Neural crest cell (in vitro differentiated cells): ENCODE data around the gene SPR. TPM values are rescaled to one million over a fixed set of nuclear protein-coding genes. Genes with fewer than 3 reads are reported as not detected.

ENCODE experiments used
- DNase-seq: peaks from one replicate; pipeline ENCODE4 v3.0.0; 2021; ENCODE audit warnings: low read depth, mixed read lengths, low spot score
- H3K27ac Mint-ChIP-seq: one replicate; pipeline ENCODE4 v1.8.0; 2021; ENCODE audit warnings: mild to moderate bottlenecking, mixed read lengths; ENCODE audit not compliant: unreplicated experiment
- H3K27me3 Mint-ChIP-seq: 2 replicates; pipeline ENCODE4 v1.8.0; 2021; ENCODE audit warnings: low read depth, mild to moderate bottlenecking, mixed read lengths
- H3K36me3 Mint-ChIP-seq: 2 replicates; pipeline ENCODE4 v1.8.0; 2021; ENCODE audit warnings: low read depth, mild to moderate bottlenecking, mixed read lengths
- H3K4me1 Mint-ChIP-seq: 2 replicates; pipeline ENCODE4 v1.8.0; 2021; ENCODE audit warnings: mixed read lengths
- H3K4me3 Mint-ChIP-seq: one replicate; pipeline ENCODE4 v1.8.0; 2021; ENCODE audit warnings: mild to moderate bottlenecking, mixed read lengths
- H3K9me3 Mint-ChIP-seq: 2 replicates; pipeline ENCODE4 v1.8.0; 2021; ENCODE audit warnings: mixed read lengths
- total RNA-seq: library from RNA; stranded (reverse); gene quantifications from 2 replicates; pipeline ENCODE4 v1.2.1, GENCODE V29; 2021
- TF ChIP-seq, protein P1 (sequence below): fragments of 200-600 bp; sonication (generic); conservative IDR thresholded peaks from 2 replicates; pipeline ENCODE4 v1.5.0; 2021; ENCODE audit warnings: antibody characterized with exemption, mild to moderate bottlenecking

Gene SPR
- total RNA-seq, 1 donor from 2014 or later = 6.3 TPM

GRCh38 chr2:72917877-72918553 is 30.8 kb downstream of the SPR start:
- no peaks in the 10 kb centered on the region for H3K36me3 Mint-ChIP-seq
- no peaks in the 10 kb centered on the region for H3K9me3 Mint-ChIP-seq
- H3K27me3 Mint-ChIP-seq = peaks cover 41% of the 10 kb centered on the region
- TF ChIP-seq, protein P1, sequence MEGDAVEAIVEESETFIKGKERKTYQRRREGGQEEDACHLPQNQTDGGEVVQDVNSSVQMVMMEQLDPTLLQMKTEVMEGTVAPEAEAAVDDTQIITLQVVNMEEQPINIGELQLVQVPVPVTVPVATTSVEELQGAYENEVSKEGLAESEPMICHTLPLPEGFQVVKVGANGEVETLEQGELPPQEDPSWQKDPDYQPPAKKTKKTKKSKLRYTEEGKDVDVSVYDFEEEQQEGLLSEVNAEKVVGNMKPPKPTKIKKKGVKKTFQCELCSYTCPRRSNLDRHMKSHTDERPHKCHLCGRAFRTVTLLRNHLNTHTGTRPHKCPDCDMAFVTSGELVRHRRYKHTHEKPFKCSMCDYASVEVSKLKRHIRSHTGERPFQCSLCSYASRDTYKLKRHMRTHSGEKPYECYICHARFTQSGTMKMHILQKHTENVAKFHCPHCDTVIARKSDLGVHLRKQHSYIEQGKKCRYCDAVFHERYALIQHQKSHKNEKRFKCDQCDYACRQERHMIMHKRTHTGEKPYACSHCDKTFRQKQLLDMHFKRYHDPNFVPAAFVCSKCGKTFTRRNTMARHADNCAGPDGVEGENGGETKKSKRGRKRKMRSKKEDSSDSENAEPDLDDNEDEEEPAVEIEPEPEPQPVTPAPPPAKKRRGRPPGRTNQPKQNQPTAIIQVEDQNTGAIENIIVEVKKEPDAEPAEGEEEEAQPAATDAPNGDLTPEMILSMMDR = no peak
- no peak overlapping the region for H3K4me3 Mint-ChIP-seq
- peaks cover 9% of the 10 kb centered on the region for H3K4me1 Mint-ChIP-seq
- no peak for DNase-seq
- no peak overlapping the region for H3K27ac Mint-ChIP-seq

DNA sequence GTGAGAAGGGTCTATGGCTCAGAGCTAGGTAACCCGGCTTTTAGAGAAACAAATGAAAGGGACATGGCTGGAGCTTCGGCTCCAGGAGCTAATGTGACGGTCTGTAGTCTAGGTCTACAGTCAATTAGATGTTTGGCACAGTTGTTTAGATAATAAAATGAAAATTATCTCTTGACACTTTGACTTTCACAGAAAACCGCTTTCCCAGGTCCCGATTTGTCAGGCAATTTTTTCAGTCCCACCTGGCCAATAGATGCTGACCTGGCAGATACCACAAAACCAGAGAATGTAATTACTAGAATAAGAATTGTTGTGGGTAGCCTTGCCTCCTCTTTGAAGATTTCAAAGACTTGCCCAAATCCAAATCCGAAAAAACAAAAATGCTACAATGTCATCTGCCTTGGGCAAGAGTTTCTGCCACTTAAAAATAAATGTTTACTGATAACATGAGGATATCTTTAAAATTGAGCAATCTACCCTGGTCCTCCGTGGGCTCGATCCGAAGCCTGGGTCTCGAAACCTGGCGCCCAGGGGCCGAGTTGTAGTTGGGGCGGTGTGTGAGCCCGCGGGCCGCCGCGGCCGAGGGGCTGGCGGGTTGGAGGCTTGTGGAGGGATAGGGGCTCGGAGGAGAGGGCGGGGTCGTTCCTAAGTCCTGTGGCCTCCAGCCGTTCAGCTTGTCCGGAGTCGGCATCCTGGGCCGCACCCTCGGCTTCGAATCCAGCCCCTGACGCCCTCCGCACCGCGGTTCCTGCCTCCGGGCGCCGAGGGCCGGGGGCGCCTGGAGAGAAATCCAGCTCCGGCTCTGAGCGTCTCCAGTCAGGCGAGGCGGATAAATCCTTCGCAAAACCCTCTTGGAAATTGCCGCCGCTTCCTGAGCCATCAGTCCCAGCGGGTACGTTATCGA is 32.5 kb downstream of the SPR start:
- TF ChIP-seq, protein P1 = no peak
- Mint-ChIP-seq H3K9me3 (no peaks in the 10 kb centered on the region), H3K4me1 (peaks cover 6% of the 10 kb centered on the region), H3K36me3 (no peaks in the 10 kb centered on the region), H3K4me3 (peak overlapping the region; percentile 73), H3K27me3 (peaks cover 24% of the 10 kb centered on the region), H3K27ac (no peak overlapping the region)
- no peak for DNase-seq

DNA sequence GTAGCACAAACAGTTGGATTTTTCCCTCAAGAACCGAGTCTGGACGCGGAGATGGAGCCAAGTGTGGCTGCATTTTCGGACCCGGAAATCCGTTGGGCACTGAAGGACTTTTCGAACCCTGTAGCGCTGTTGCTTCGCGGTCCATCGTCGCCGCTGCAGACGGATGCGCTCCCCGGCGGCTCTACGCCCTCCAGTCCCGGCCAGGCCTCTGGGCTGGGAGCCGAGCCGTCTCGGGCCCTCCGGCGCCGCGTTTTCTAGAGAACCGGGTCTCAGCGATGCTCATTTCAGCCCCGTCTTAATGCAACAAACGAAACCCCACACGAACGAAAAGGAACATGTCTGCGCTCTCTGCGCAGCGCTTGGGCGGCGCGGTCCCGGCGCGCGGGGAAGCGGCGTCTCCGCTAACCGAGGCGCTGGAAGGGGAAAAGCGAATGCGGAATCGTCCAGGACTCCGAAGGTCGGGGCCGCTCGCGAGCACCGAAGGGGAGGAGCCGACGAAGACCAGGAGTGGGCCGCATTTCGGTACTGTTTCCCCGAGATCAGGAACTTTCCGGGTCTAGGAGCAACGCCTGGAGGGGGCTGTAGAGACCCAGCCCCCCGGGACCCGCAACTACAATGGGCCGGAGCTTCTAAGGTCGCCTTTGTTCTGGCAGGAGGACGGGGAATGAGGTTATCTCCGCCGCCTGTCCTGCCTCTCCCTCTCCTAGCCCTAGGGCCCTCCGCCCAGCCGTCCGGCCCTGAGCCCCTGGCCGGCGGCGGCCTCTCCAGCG is 33.3 kb downstream of the SPR start:
- no peaks in the 10 kb centered on the region for H3K36me3 Mint-ChIP-seq
- peaks cover 16% of the 10 kb centered on the region for H3K27me3 Mint-ChIP-seq
- no peak overlapping the region for H3K27ac Mint-ChIP-seq
- H3K9me3 Mint-ChIP-seq = no peaks in the 10 kb centered on the region
- peaks cover 4% of the 10 kb centered on the region for H3K4me1 Mint-ChIP-seq
- TF ChIP-seq, protein P1 = no peak
- H3K4me3 Mint-ChIP-seq = peak overlapping the region; percentile 73
- DNase-seq = peak; percentile 23

DNA sequence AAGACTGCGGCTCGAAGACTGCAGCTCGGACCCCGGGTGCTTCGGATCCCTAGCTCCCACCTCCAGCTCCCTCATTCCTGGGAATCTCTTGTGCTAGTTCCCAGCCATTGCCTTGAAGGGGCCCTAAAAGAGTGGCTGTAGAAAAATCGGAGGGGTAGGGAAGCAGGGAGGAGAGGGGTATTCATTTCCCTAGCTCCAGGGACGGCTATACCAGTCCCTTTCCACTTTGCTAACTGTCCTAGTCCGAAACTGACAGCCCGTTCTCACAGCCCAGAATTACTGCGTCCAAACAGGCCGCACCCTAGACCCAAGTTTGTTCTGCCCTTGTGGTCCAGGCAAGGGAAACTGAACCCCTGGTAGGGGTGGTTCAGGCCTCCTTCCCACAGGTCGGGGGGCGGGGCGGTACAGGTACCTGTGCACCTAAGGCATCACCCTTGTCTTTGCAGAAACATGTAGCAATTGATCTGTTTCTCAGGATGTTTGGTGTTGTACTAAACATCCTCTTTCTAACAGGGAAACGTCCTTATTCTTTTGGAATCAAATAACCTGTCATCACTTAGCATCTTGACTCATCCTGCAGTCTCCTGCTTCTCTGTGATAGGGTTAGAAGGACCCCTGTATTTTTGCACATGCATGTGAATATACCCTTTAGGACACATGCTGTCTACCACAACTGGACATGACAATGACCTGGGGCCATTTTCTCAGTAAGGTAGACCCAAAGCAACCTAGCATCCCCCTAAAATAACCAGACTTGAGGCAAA is 34.1 kb downstream of the SPR start:
- Mint-ChIP-seq H3K4me3 (no peak overlapping the region), H3K27me3 (peaks cover 9% of the 10 kb centered on the region), H3K36me3 (no peaks in the 10 kb centered on the region), H3K4me1 (peaks cover 4% of the 10 kb centered on the region), H3K9me3 (no peaks in the 10 kb centered on the region), H3K27ac (no peak overlapping the region)
- no peak for DNase-seq
- TF ChIP-seq, protein P1 = no peak

DNA sequence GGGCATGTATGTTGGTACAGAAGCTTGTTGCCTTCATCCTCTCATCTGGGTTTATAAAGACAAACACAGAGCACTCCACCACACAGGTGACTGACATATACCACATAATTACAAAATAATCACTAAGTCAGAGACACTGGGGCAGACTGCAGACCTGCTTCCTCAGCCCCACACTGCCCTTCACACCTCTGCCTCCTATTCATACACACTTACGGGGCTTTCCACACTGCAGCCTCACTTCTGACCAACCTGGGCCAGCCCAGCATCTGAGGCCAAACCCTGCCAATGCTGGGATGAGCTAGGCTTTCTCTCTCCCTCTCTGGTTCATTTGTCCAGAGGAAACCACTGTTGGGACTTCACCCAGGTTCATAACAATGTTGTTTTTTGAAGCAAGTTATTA is 34.6 kb downstream of the SPR start:
- peaks cover 3% of the 10 kb centered on the region for H3K4me1 Mint-ChIP-seq
- DNase-seq = no peak
- peak overlapping the region; percentile 48 for H3K4me3 Mint-ChIP-seq
- no peaks in the 10 kb centered on the region for H3K36me3 Mint-ChIP-seq
- H3K9me3 Mint-ChIP-seq = no peaks in the 10 kb centered on the region
- H3K27ac Mint-ChIP-seq = no peak overlapping the region
- peaks cover 4% of the 10 kb centered on the region for H3K27me3 Mint-ChIP-seq
- TF ChIP-seq, protein P1 = no peak
